Neural cell (in vitro differentiated cells): Measurements from ENCODE around the gene KRTAP3-3. TPM values are rescaled to one million over a fixed set of nuclear protein-coding genes. Genes with fewer than 3 reads are reported as not detected.

Experiments
- H2AFZ ChIP-seq: fragments of 200-600, 300-800 bp; sonication (generic), shearing (Covaris generic); 2 replicates; pipeline ENCODE4 v1.6.0; 2014; ENCODE audit warnings: low read depth, mild to moderate bottlenecking, antibody characterized with exemption, low read length, moderate library complexity
- H3F3A ChIP-seq: fragments of 200-600 bp; shearing (Covaris generic); 2 replicates; pipeline ENCODE4 v1.6.1; 2016; ENCODE audit warnings: mild to moderate bottlenecking, moderate library complexity, mixed read lengths, antibody characterized with exemption, low read length; ENCODE audit not compliant: insufficient read depth, poor library complexity, severe bottlenecking
- H3K27ac ChIP-seq: fragments of 200-600, 300-800 bp; sonication (generic), shearing (Covaris generic); 2 replicates; pipeline ENCODE4 v1.5.1; 2014; ENCODE audit warnings: mild to moderate bottlenecking, low read length, moderate library complexity
- H3K27me3 ChIP-seq: fragments of 300-800, 200-600 bp; sonication (generic), shearing (Covaris generic); 2 replicates; pipeline ENCODE4 v1.6.0; 2014; ENCODE audit warnings: mild to moderate bottlenecking, low read depth, low read length, moderate library complexity; ENCODE audit not compliant: insufficient read depth
- H3K36me3 ChIP-seq: fragments of 300-800, 200-600 bp; sonication (generic), shearing (Covaris generic); 2 replicates; pipeline ENCODE4 v1.5.1; 2014; ENCODE audit warnings: mild to moderate bottlenecking, antibody characterized with exemption, low read length, moderate library complexity; ENCODE audit not compliant: insufficient read depth
- H3K4me2 ChIP-seq: fragments of 300-800, 200-600 bp; sonication (generic), shearing (Covaris generic); 2 replicates; pipeline ENCODE4 v1.6.0; 2014; ENCODE audit warnings: mild to moderate bottlenecking, low read length
- H3K4me3 ChIP-seq: fragments of 300-800, 200-600 bp; sonication (generic), shearing (Covaris generic); 2 replicates; pipeline ENCODE4 v1.5.1; 2014; ENCODE audit warnings: mild to moderate bottlenecking, low read length, moderate library complexity
- H3K79me2 ChIP-seq: fragments of 200-600 bp; shearing (Covaris generic); replicated peaks from 2 replicates; pipeline ENCODE4 v1.6.0; 2014; ENCODE audit warnings: mild to moderate bottlenecking, low read length, moderate library complexity; ENCODE audit not compliant: insufficient read depth
- H3K9ac ChIP-seq: fragments of 300-800, 200-600 bp; sonication (generic), shearing (Covaris generic); 2 replicates; pipeline ENCODE4 v1.6.1; 2016; ENCODE audit warnings: mild to moderate bottlenecking, low read length, mixed read lengths
- H3K9me2 ChIP-seq: fragments of 200-600 bp; shearing (Covaris generic); 2 replicates; pipeline ENCODE4 v1.6.1; 2016; ENCODE audit warnings: mild to moderate bottlenecking, low read length, mixed read lengths; ENCODE audit not compliant: insufficient read depth
- H3K9me3 ChIP-seq: fragments of 200-600, 300-800 bp; sonication (generic), shearing (Covaris generic); 2 replicates; pipeline ENCODE4 v1.6.1; 2016; ENCODE audit warnings: mild to moderate bottlenecking, mixed run types, low read length, moderate library complexity, mixed read lengths
- H4K20me1 ChIP-seq: fragments of 200-600 bp; shearing (Covaris generic); 2 replicates; pipeline ENCODE4 v1.6.1; 2016; ENCODE audit warnings: mild to moderate bottlenecking, mixed run types; ENCODE audit not compliant: insufficient read depth
- CTCF ChIP-seq: fragments of 450-650 bp; IDR thresholded peaks from 2 replicates; pipeline ENCODE4 v1.5.1; 2014; ENCODE audit warnings: antibody characterized with exemption, mild to moderate bottlenecking, moderate library complexity; ENCODE audit not compliant: poor library complexity, severe bottlenecking
- EP300 ChIP-seq: fragments of 450-650 bp; conservative IDR thresholded peaks from 2 replicates; pipeline ENCODE4 v1.6.1; 2014; ENCODE audit warnings: antibody characterized with exemption, mild to moderate bottlenecking, moderate library complexity; ENCODE audit not compliant: poor library complexity, severe bottlenecking
- EZH2 ChIP-seq: fragments of 200-600, 300-800 bp; shearing (Covaris generic), sonication (generic); IDR thresholded peaks from 2 replicates; pipeline ENCODE4 v1.6.1; 2014; ENCODE audit warnings: antibody characterized with exemption, low read length, borderline replicate concordance, mild to moderate bottlenecking; ENCODE audit not compliant: insufficient read depth, poor library complexity, severe bottlenecking
- MXI1 ChIP-seq: fragments of 450-650 bp; conservative IDR thresholded peaks from 2 replicates; pipeline ENCODE4 v1.6.1; 2014; ENCODE audit warnings: antibody characterized with exemption, mild to moderate bottlenecking; ENCODE audit not compliant: poor library complexity, severe bottlenecking
- POLR2AphosphoS5 ChIP-seq: IDR thresholded peaks from 2 replicates; pipeline ENCODE4 v1.6.1; 2012
- RAD21 ChIP-seq: fragments of 450-650 bp; conservative IDR thresholded peaks from 2 replicates; pipeline ENCODE4 v1.6.1; 2014; ENCODE audit warnings: antibody characterized with exemption, mild to moderate bottlenecking, moderate library complexity
- REST ChIP-seq: IDR thresholded peaks from 2 replicates; pipeline ENCODE4 v1.6.1; 2012; ENCODE audit warnings: borderline replicate concordance
- SMC3 ChIP-seq: fragments of 450-650 bp; conservative IDR thresholded peaks from 2 replicates; pipeline ENCODE4 v1.6.1; 2014; ENCODE audit warnings: antibody characterized with exemption, mild to moderate bottlenecking, moderate library complexity; ENCODE audit not compliant: poor library complexity
- TAF1 ChIP-seq: IDR thresholded peaks from 2 replicates; pipeline ENCODE4 v1.6.1; 2012; ENCODE audit warnings: low read depth
- polyA plus RNA-seq: library from polyadenylated mRNA; depleted of rRNA; stranded (reverse); fragments of >200 nt; gene quantifications from 2 replicates; pipeline ENCODE4 v1.2.3, GENCODE V29; 2014

Gene KRTAP3-3
- polyA plus RNA-seq, 1 donor from 2014 or later: not detected

- Histone ChIP-seq H3K9me2 (no peaks in the 10 kb centered on the region), H3K4me3 (no peak overlapping the region), H2AFZ (no peak overlapping the region), H3K36me3 (no peaks in the 10 kb centered on the region), H3F3A (no peaks in the 10 kb centered on the region), H3K9ac (no peak overlapping the region), H4K20me1 (no peaks in the 10 kb centered on the region), H3K79me2 (no peaks in the 10 kb centered on the region), H3K27me3 (no peaks in the 10 kb centered on the region), H3K27ac (no peak overlapping the region), H3K4me2 (no peak overlapping the region), H3K9me3 (no peaks in the 10 kb centered on the region)
- TF ChIP-seq TAF1 (no peak), REST (no peak), CTCF (no peak), RAD21 (no peak), EP300 (no peak), EZH2 (no peak), POLR2AphosphoS5 (no peak), SMC3 (no peak), MXI1 (no peak)
Observed at GRCh38 chr17:40952154-40952553, 41.8 kb downstream of the KRTAP3-3 start.

GRCh38 chr17:40951011-40951622 is 42.8 kb downstream of the KRTAP3-3 start:
- H3K9me3 ChIP-seq: no peaks in the 10 kb centered on the region
- no peak overlapping the region for H3K4me3 ChIP-seq
- H3K4me2 ChIP-seq: no peak overlapping the region
- TF ChIP-seq REST (no peak), SMC3 (no peak), EP300 (no peak), POLR2AphosphoS5 (no peak)
- H4K20me1 ChIP-seq: no peaks in the 10 kb centered on the region
- no peaks in the 10 kb centered on the region for H3K79me2 ChIP-seq
- no peaks in the 10 kb centered on the region for H3F3A ChIP-seq
- no peak overlapping the region for H3K9ac ChIP-seq
- H3K36me3 ChIP-seq: no peaks in the 10 kb centered on the region
- no peaks in the 10 kb centered on the region for H3K27me3 ChIP-seq
- no peak overlapping the region for H2AFZ ChIP-seq
- no peaks in the 10 kb centered on the region for H3K9me2 ChIP-seq
- no peak overlapping the region for H3K27ac ChIP-seq
